GM12892 (cell line): ENCODE measurements around the gene ADGRA1.

Source experiments
- POLR2A ChIP-seq: IDR thresholded peaks from 2 replicates; pipeline ENCODE4 v1.6.1; 2011; ENCODE audit warnings: low read depth, low read length, control low read depth
- POLR2AphosphoS5 ChIP-seq: IDR thresholded peaks from 2 replicates; pipeline ENCODE4 v1.6.1; 2011; ENCODE audit warnings: low read depth, low read length, control low read depth

- TF ChIP-seq POLR2AphosphoS5, result no peak
- no peak for TF ChIP-seq POLR2A
Measured at GRCh38 chr10:133142523-133143199, 54.9 kb downstream of the ADGRA1 start.
